B cell (primary cell): ENCODE results near the gene MGMT.

ENCODE experiments used
- CTCF ChIP-seq: fragments of 200-600 bp; IDR thresholded peaks from one replicate; pipeline ENCODE4 v1.8.0; 2022; ENCODE audit warnings: antibody characterized with exemption, mild to moderate bottlenecking
- EZH2 ChIP-seq: IDR thresholded peaks from 2 replicates; pipeline ENCODE4 v1.6.1; 2012; ENCODE audit warnings: borderline replicate concordance, low read depth, mild to moderate bottlenecking, moderate library complexity, low read length; ENCODE audit not compliant: insufficient read depth, poor library complexity, severe bottlenecking

- no peak for TF ChIP-seq CTCF
- TF ChIP-seq EZH2: no peak
These were observed 326.4 kb downstream of the MGMT start for GRCh38 chr10:129793479-129793878.
